ENCODE results near the gene CGB8.
"Not testable (repeated sequence)": the region's sequence is repeated elsewhere in the genome, so short reads cannot be mapped to it uniquely, and the experiment has no call there.

DNA sequence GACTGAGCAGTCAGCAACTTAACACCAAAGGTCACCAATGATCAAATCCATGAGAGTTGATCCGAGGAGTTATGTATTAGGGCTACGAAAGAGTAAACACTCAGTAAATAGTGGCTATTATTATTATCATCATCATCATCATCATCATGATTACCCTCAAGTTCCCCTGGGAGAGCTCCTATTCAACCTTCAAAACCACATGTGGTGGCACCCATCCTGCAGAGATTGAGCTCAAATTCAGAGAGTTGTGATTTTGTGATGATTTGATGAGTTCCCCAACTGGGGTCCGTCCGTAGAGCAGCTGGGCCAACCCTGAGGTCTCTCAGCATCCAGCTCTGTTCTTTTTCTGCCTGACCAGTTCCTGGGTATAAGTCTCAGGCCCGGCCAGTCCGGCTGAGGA lies 23.8 kb downstream of the CGB8 start:
- TF ChIP-seq, protein P1, sequence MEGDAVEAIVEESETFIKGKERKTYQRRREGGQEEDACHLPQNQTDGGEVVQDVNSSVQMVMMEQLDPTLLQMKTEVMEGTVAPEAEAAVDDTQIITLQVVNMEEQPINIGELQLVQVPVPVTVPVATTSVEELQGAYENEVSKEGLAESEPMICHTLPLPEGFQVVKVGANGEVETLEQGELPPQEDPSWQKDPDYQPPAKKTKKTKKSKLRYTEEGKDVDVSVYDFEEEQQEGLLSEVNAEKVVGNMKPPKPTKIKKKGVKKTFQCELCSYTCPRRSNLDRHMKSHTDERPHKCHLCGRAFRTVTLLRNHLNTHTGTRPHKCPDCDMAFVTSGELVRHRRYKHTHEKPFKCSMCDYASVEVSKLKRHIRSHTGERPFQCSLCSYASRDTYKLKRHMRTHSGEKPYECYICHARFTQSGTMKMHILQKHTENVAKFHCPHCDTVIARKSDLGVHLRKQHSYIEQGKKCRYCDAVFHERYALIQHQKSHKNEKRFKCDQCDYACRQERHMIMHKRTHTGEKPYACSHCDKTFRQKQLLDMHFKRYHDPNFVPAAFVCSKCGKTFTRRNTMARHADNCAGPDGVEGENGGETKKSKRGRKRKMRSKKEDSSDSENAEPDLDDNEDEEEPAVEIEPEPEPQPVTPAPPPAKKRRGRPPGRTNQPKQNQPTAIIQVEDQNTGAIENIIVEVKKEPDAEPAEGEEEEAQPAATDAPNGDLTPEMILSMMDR (conservative IDR thresholded peaks at IDR 0.05; ENCODE audit: low read depth in 2 of 2): not testable (repeated sequence)
- TF ChIP-seq, protein P2, sequence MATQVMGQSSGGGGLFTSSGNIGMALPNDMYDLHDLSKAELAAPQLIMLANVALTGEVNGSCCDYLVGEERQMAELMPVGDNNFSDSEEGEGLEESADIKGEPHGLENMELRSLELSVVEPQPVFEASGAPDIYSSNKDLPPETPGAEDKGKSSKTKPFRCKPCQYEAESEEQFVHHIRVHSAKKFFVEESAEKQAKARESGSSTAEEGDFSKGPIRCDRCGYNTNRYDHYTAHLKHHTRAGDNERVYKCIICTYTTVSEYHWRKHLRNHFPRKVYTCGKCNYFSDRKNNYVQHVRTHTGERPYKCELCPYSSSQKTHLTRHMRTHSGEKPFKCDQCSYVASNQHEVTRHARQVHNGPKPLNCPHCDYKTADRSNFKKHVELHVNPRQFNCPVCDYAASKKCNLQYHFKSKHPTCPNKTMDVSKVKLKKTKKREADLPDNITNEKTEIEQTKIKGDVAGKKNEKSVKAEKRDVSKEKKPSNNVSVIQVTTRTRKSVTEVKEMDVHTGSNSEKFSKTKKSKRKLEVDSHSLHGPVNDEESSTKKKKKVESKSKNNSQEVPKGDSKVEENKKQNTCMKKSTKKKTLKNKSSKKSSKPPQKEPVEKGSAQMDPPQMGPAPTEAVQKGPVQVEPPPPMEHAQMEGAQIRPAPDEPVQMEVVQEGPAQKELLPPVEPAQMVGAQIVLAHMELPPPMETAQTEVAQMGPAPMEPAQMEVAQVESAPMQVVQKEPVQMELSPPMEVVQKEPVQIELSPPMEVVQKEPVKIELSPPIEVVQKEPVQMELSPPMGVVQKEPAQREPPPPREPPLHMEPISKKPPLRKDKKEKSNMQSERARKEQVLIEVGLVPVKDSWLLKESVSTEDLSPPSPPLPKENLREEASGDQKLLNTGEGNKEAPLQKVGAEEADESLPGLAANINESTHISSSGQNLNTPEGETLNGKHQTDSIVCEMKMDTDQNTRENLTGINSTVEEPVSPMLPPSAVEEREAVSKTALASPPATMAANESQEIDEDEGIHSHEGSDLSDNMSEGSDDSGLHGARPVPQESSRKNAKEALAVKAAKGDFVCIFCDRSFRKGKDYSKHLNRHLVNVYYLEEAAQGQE (IDR thresholded peaks at IDR 0.05; ENCODE audit: unreplicated experiment): not testable (repeated sequence)
- TF ChIP-seq EZH2phosphoT487 (IDR thresholded peaks at IDR 0.05; ENCODE audit: unreplicated experiment); EZH2 (IDR thresholded peaks at IDR 0.05; ENCODE audit: low read depth, unreplicated experiment); POLR2AphosphoS5 (IDR thresholded peaks at IDR 0.05; ENCODE audit: low read depth): not testable (repeated sequence)
